HepG2 (cell line): ENCODE results near the gene CTNNA1. TPM values are rescaled to one million over a fixed set of nuclear protein-coding genes. Genes with fewer than 3 reads are reported as not detected.

Experiments used
- ARID3A ChIP-seq: IDR thresholded peaks from 2 replicates; pipeline ENCODE4 v1.6.1; 2012; ENCODE audit warnings: low read depth, low read length, improper control_type of control experiment
- DNMT1 ChIP-seq: sonication (generic); formaldehyde crosslinking; IDR thresholded peaks from 2 replicates; pipeline ENCODE4 v1.5.1; 2020; ENCODE audit warnings: mild to moderate bottlenecking, missing genetic modification reagents
- FOXK1 ChIP-seq: sonication (generic); formaldehyde crosslinking; IDR thresholded peaks from 2 replicates; pipeline ENCODE4 v1.4.0; 2020; ENCODE audit warnings: low read depth, missing genetic modification reagents, borderline replicate concordance
- IKZF1 ChIP-seq: fragments of 450-650 bp; IDR thresholded peaks from 2 replicates; pipeline ENCODE4 v1.7.1; 2016
- KDM5A ChIP-seq: fragments of 200-600 bp; sonication (generic); IDR thresholded peaks from 2 replicates; pipeline ENCODE4 v1.7.0; 2018; ENCODE audit warnings: antibody characterized with exemption, mild to moderate bottlenecking, low read length, borderline replicate concordance
- KLF16 ChIP-seq, 2 experiments: sonication (generic) in 1 of 2; formaldehyde crosslinking in 1 of 2; IDR thresholded peaks; 2 replicates each; pipeline versions ENCODE4 v1.6.1 to v1.8.0; 2016 to 2023; ENCODE audit warnings: missing genetic modification reagents in 2 of 2, missing compliant biosample characterization in 1 of 2
- MXD3 ChIP-seq: IDR thresholded peaks from 2 replicates; pipeline ENCODE4 v1.6.1; 2016; ENCODE audit warnings: mild to moderate bottlenecking, missing biosample characterization, missing genetic modification reagents
- MXD4 ChIP-seq: IDR thresholded peaks from 2 replicates; pipeline ENCODE4 v1.6.1; 2016; ENCODE audit warnings: mild to moderate bottlenecking, missing biosample characterization, missing genetic modification reagents
- MYC ChIP-seq: sonication (generic); formaldehyde crosslinking; IDR thresholded peaks from 2 replicates; pipeline ENCODE4 v1.9.0; 2021; ENCODE audit warnings: missing genetic modification reagents, borderline replicate concordance
- RFXANK ChIP-seq: IDR thresholded peaks from 2 replicates; pipeline ENCODE4 v1.6.1; 2016
- SAP130 ChIP-seq: IDR thresholded peaks from 2 replicates; pipeline ENCODE4 v1.6.1; 2016; ENCODE audit warnings: low read depth
- SMC3 ChIP-seq: IDR thresholded peaks from 2 replicates; pipeline ENCODE4 v1.6.1; 2011; ENCODE audit warnings: low read length, improper control_type of control experiment
- ZFP36L2 ChIP-seq: sonication (generic); formaldehyde crosslinking; IDR thresholded peaks from 2 replicates; pipeline ENCODE4 v1.4.0; 2020; ENCODE audit warnings: missing genetic modification reagents
- ZHX1 ChIP-seq: sonication (generic); formaldehyde crosslinking; IDR thresholded peaks from 2 replicates; pipeline ENCODE4 v1.8.1; 2022; ENCODE audit warnings: low read depth, mild to moderate bottlenecking, missing genetic modification reagents
- ZNF124 ChIP-seq: sonication (generic); formaldehyde crosslinking; IDR thresholded peaks from 2 replicates; pipeline ENCODE4 v1.4.0; 2020; ENCODE audit warnings: missing genetic modification reagents
- ZNF281 ChIP-seq: sonication (generic); formaldehyde crosslinking; IDR thresholded peaks from 2 replicates; pipeline ENCODE4 v1.4.0; 2020; ENCODE audit warnings: missing genetic modification reagents, borderline replicate concordance
- ZNF337 ChIP-seq: sonication (generic); formaldehyde crosslinking; IDR thresholded peaks from 2 replicates; pipeline ENCODE4 v1.5.1; 2020; ENCODE audit warnings: missing genetic modification reagents, low read depth, mild to moderate bottlenecking, borderline replicate concordance
- ZNF343 ChIP-seq: sonication (generic); formaldehyde crosslinking; IDR thresholded peaks from 2 replicates; pipeline ENCODE4 v1.4.0; 2020; ENCODE audit warnings: mild to moderate bottlenecking, missing genetic modification reagents
- ZNF687 ChIP-seq: sonication (generic); formaldehyde crosslinking; IDR thresholded peaks from 2 replicates; pipeline ENCODE4 v1.5.1; 2020; ENCODE audit warnings: mild to moderate bottlenecking, missing genetic modification reagents, moderate library complexity
- polyA plus RNA-seq, 8 experiments: library from polyadenylated mRNA; depleted of rRNA in 3 of 8; stranded (reverse) in 7 of 8; unstranded in 1 of 8; fragments of >200 nt; fragmentation: Illumina TruSeq in 4 of 8; extraction: Trizol in 4 of 8; gene quantifications; 2 replicates each; pipeline versions ENCODE4 v1.2.1 to v1.2.3, GENCODE V29; 2011 to 2016; ENCODE audit warnings: low read depth in 4 of 8, missing spikeins in 1 of 8, mixed read lengths in 1 of 8; ENCODE audit not compliant: insufficient read depth in 1 of 8
- total RNA-seq, 5 experiments: library from RNA; depleted of rRNA; stranded (reverse); fragments of >200 nt; fragmentation: Illumina TruSeq; extraction: Trizol; gene quantifications; 2 replicates each; pipeline ENCODE4 v1.2.3, GENCODE V29; 2016; ENCODE audit warnings: low read depth in 1 of 5

The CTNNA1 gene
- total and polyA plus RNA-seq, 2 of the 13 experiments (the other 11 are each of a cell fraction or from before 2014, with no cell fraction given) = 66.8 to 162 TPM

GRCh38 chr5:138964647-138965201, 211.5 kb downstream of the CTNNA1 start (continued):
- TF ChIP-seq ZHX1 (CRISPR knock-in tag) = peak; percentile 45; the same call in 1 of the 2 replicates
- TF ChIP-seq MXD4 (CRISPR knock-in tag) = no peak
- peak; percentile 57; the same call in 1 of the 2 replicates for TF ChIP-seq MYC
- TF ChIP-seq ZNF343 = peak; percentile 43; the same call in 1 of the 2 replicates
- no peak for TF ChIP-seq FOXK1
- TF ChIP-seq ZNF281 (CRISPR knock-in tag) = peak; percentile 31; the same call in 1 of the 2 replicates
- no peak for TF ChIP-seq KDM5A
- TF ChIP-seq KLF16 (CRISPR knock-in tag; IDR thresholded peaks at IDR 0.05) = no peak
- no peak for TF ChIP-seq ZFP36L2
- no peak for TF ChIP-seq MXD3
- TF ChIP-seq SMC3 = no peak
- no peak for TF ChIP-seq DNMT1 (CRISPR knock-in tag)
- TF ChIP-seq SAP130 = peak; percentile 27; the same call in 1 of the 2 replicates
- TF ChIP-seq IKZF1 = no peak
- 0 out of 2 replicates have a peak, but pooled peaks have one; percentile 29 for TF ChIP-seq ARID3A
- TF ChIP-seq ZNF687 = peak; percentile 78
- TF ChIP-seq ZNF337 (CRISPR knock-in tag) = no peak
- no peak for TF ChIP-seq ZNF124 (CRISPR knock-in tag)
- no peak for TF ChIP-seq RFXANK (CRISPR knock-in tag)
